Stimulated activated naive CD4-positive, alpha-beta T cell (primary cell): ENCODE data around the gene YIPF3.
"Not testable (repeated sequence)": the region's sequence is repeated elsewhere in the genome, so short reads cannot be mapped to it uniquely, and the experiment has no call there.

Source experiments
- DNase-seq, 6 experiments: peaks; one replicate each; lab custom pipeline; 2025; lab: John Stamatoyannopoulos, UW

Gene YIPF3

GRCh38 chr6:43491750-43492661 lies 24.7 kb downstream of the YIPF3 start:
- no peak for DNase-seq

GRCh38 chr6:43490523-43490939 lies 26.2 kb downstream of the YIPF3 start:
- no peak for DNase-seq

DNA sequence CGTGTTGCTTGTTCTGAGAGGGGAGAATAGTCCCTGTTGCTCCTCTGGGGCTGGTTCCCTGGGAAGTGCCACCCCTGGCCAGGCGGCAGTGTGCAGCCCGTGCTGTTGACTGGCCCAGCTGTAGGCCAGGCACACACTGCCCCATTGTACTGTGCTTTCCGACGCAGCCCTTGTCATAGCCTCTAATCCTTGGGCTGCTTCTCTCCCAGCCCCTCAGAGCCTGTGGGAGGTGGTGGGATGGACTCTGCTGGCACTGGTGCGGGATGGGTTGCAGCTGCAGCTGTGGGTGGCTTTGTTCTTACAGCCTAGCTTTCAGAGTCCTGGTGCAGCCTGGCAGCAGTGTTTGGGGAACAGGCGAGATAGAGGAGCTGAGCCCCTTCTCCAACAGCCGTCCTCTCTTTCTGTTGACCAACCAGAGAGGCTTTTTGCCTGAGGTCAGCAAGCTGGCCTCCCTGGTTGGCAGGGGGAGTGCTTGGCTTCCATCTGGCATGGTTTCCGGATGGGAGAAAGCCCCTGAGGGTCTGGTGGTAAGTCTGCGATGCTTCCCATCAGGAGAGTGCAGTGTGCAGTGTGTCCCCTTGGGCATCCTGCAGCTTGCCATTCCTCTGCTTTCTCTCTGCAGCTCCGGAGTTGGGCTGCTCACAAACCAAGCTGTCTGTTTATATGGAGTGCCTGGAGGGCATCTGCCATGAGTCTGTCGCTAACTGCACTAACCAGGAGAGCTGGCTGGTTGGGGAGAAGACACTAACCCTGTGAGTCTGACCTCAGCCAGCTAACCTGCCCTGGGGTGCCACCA lies 27.3 kb downstream of the YIPF3 start:
- no peak for DNase-seq

DNA sequence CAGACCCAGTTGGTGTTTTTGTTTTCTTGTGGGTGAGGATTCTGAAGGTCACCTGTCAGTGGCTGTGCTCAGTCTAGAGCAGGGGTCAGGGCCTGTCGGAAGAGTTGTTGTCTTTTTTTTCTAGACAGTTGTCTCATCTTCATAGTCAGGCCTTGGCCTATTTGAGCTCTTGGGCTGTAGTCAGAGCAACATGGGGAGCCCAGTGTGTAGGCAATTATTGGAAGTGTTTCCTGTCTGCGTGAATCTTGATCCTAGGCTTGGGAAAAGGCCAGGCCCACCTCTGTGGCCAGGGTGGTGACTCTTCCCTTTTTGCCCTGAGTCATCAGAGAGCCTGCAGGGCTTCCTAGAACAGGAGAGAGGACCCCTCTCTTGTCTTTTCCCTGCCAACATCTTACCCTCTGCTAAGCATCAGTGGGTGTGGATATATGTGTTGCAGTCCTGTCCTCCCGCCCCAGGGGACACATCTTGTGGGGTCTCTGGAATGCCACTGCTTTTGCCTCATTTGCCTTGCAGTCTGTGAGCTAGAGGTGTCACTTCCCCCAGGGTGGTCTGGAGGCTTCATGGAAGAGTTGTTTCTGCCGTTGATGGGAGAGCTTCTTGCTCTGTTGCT lies 28.0 kb downstream of the YIPF3 start:
- no peak for DNase-seq

- DNase-seq = no peak
These were observed 35.0 kb downstream of the YIPF3 start for GRCh38 chr6:43481591-43482236.

GRCh38 chr6:43481075-43481474 lies 35.7 kb downstream of the YIPF3 start:
- DNase-seq = no peak

DNA sequence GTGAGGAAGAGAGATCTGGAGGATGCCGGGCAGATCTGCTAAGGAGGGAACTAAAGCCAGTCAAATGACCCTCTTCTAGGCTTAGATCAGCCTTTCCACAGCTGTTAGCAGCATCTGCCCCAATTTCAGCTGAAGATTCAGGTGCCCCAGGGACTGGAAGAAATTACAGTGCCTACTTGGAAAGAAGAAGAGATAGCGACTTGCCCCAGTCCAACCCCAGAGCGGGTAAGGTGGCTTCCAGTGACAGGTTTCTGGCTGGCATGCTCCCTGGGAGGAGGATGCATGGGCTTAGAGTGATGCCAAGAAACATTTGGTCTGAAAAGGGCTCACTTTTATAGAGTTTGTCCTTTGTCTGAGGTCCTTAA lies 38.7 kb downstream of the YIPF3 start:
- peak in 2 of 6 experiments; percentile 9 to 51 for DNase-seq

- peak; percentile 84 to 96 (median 94) for DNase-seq
These were observed 39.3 kb downstream of the YIPF3 start, which contains the start of gene TJAP1 for GRCh38 chr6:43477235-43478007. TSS of gene TJAP1 (plus strand) at chr6:43477570. CDS start at chr6:43499002, 21,432 bp downstream.

GRCh38 chr6:43476746-43477145 lies 40.0 kb downstream of the YIPF3 start:
- peak in 2 of 6 experiments; percentile 12 to 26 for DNase-seq

DNA sequence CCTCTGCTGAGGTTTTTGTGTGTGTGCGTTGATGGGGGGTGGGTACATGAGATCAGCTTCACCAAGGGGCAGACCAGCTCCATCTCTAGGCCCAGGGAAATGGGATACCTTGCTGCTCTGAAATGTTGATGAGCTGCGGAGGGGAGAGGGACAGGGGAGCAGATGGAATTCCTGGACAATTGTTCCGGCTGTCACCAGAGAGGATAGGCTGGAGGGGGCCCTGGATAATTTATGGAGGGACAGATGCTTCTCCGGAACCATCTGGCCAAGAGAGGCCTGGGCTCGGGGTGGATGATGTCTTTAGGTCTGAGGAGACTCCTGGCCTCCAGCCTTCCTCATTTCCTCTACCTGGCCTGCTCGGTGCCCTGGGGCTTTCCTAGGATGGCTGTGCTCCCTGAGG lies 41.2 kb downstream of the YIPF3 start:
- no peak for DNase-seq

- DNase-seq = no peak
These were observed 44.2 kb downstream of the YIPF3 start for GRCh38 chr6:43472515-43472914.

GRCh38 chr6:43471399-43471798 lies 45.3 kb downstream of the YIPF3 start:
- no peak for DNase-seq

DNA sequence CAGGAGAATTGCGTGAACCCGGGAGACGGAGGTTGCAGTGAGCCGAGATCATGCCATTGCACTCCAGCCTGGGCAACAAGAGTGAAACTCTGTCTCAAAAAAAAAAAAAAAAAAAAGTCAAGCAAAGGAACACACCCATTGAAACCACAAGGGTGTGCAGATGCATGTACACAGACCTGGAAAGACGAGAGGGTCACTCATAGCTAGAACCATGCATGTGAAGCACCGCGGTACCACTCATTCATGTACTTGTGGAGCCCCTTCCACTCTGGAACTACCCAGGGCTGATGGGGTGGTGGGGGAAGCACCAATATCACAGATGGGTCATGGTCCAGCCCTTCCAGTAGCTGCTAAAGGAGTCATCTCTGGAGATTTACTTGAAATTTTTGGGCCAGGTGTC lies 46.8 kb downstream of the YIPF3 start:
- no peak for DNase-seq

DNA sequence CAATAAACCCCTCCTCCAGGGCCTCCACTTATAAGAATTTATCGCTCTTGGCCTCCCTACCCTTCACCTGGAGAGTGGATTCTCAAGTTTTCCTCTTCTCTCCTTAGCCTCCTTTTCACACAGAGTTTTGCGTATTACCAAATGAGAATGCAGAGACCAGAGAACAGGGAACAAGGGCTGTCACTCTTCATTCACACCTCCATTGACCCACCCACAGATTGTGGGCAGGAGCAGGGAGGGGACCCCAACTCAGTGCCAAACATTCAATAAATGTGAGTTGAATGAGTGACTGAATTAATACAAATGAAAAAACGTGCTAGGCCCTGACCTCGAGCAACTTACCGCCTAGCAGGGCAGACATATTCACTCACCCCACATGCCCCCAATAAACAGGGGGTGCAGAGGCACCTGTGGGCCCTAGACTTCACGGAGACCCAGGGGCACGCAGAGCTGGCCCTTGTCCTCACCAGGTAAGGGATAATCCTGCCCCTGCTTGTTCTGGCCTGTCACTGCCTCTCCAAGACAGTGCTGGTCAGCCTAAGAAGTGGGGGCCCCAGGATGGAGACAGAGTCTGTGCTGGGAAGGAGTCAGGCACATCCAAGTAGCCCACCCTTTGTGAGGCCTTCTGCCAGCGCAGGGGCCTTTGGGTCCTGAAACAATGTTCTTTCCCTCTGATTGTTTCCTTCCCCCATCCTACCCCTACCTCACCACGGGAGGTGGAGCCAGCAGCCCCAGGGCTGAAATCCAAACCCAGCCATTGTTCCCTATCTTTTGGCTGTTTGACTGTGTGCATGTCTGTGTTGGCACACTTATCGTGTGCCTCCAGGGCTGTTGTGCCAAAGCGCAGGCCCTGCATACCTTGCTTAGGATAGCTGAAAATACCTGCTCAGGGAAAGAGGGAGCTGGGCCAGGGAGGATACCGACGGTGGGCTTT lies 47.7 kb downstream of the YIPF3 start:
- no peak for DNase-seq

DNA sequence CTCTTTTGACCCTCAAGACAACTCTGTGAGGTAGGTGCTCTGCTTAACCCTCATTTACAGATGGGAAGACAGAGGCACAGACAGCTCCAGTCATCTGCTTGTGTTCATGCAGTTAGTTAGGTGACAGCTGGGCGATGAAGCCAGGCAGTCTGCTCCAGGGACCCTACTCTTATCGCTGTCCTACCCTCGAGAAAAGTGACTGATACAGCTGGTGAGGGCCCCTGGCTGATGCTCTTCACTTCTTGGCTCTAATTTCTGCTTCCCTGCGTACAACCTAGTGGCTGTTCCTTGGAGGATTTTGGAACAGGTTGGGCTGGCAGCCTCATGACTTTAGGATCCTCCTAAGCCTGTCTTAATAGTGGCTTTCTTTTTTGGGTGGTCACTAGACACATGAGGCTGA lies 48.5 kb downstream of the YIPF3 start:
- DNase-seq = no peak

GRCh38 chr6:43467752-43468151 lies 49.0 kb downstream of the YIPF3 start:
- DNase-seq = no peak

- DNase-seq = not testable (repeated sequence)
These were observed 49.5 kb downstream of the YIPF3 start for GRCh38 chr6:43467265-43467664.

GRCh38 chr6:43465948-43466347 lies 50.8 kb downstream of the YIPF3 start:
- no peak for DNase-seq

DNA sequence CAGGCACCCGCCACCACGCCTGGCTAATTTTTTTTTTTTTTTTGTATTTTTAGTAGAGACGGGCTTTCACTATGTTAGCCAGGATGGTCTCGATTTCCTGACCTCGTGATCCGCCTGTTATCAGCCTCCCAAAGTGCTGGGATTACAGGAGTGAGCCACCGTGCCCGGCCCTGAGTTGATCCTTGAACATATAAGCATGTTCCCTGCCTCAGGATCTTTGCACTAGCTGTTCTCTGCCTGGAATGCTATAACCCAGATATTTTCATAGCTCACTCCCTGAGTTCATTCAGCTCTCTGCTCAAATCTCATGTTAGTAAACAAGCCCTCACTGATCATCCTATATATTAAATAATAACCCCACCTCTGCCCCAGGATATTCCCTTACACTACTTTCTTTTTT lies 52.4 kb downstream of the YIPF3 start:
- DNase-seq = no peak

DNA sequence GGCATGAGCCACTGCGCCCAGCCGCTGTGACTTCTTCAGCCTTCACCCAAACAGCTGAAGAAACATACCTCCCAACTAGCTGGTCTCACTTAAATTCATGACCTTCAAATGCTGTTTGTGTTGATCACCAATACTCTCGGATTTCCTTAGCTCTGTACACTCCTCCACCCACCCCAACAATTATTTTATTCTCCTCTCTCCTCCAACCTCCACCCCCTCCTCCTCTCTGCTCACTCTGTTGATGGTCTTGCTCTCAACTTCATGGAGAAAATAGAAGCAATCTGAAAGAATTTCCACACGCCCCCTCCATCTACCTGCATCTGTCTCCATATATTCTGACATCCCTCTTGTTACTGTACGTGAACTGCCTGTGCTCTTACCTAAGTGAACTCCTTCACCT lies 54.8 kb downstream of the YIPF3 start:
- DNase-seq = no peak
